PFSK-1 (cell line): ENCODE data around the gene CFAP77.

ENCODE experiments used
- POLR2AphosphoS5 ChIP-seq: IDR thresholded peaks from 2 replicates; pipeline ENCODE4 v1.6.1; 2012; ENCODE audit warnings: low read depth, mild to moderate bottlenecking, control low read depth, low read length, moderate library complexity
- SIN3A ChIP-seq: IDR thresholded peaks from 2 replicates; pipeline ENCODE4 v1.6.1; 2012; ENCODE audit warnings: mild to moderate bottlenecking, low read length, moderate library complexity, borderline replicate concordance; ENCODE audit not compliant: insufficient read depth
- TAF1 ChIP-seq: IDR thresholded peaks from 2 replicates; pipeline ENCODE4 v1.6.1; 2012; ENCODE audit warnings: low read length, control low read depth, borderline replicate concordance; ENCODE audit not compliant: insufficient read depth
- TF ChIP-seq, protein P1 (sequence below), 2 experiments: IDR thresholded peaks; 2 replicates each; pipeline versions ENCODE4 v1.6.1 to v1.8.0; 2011 to 2012; ENCODE audit warnings: low read depth in 2 of 2, low read length in 2 of 2, control low read depth in 1 of 2, inconsistent platforms in 1 of 2, mild to moderate bottlenecking in 1 of 2, moderate library complexity in 1 of 2; ENCODE audit not compliant: insufficient read depth in 1 of 2

GRCh38 chr9:132461281-132461896 lies 51.4 kb downstream of the CFAP77 start:
- no peak for TF ChIP-seq SIN3A
- TF ChIP-seq POLR2AphosphoS5 = no peak
- TF ChIP-seq, protein P1, sequence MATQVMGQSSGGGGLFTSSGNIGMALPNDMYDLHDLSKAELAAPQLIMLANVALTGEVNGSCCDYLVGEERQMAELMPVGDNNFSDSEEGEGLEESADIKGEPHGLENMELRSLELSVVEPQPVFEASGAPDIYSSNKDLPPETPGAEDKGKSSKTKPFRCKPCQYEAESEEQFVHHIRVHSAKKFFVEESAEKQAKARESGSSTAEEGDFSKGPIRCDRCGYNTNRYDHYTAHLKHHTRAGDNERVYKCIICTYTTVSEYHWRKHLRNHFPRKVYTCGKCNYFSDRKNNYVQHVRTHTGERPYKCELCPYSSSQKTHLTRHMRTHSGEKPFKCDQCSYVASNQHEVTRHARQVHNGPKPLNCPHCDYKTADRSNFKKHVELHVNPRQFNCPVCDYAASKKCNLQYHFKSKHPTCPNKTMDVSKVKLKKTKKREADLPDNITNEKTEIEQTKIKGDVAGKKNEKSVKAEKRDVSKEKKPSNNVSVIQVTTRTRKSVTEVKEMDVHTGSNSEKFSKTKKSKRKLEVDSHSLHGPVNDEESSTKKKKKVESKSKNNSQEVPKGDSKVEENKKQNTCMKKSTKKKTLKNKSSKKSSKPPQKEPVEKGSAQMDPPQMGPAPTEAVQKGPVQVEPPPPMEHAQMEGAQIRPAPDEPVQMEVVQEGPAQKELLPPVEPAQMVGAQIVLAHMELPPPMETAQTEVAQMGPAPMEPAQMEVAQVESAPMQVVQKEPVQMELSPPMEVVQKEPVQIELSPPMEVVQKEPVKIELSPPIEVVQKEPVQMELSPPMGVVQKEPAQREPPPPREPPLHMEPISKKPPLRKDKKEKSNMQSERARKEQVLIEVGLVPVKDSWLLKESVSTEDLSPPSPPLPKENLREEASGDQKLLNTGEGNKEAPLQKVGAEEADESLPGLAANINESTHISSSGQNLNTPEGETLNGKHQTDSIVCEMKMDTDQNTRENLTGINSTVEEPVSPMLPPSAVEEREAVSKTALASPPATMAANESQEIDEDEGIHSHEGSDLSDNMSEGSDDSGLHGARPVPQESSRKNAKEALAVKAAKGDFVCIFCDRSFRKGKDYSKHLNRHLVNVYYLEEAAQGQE (IDR thresholded peaks at IDR 0.05; ENCODE audit: insufficient read depth in 1 of 2, low read depth in 2 of 2, low read length in 2 of 2) = no peak
- TF ChIP-seq TAF1 = no peak
